Measurements from ENCODE around the gene SCAPER. TPM values are rescaled to one million over a fixed set of nuclear protein-coding genes. Genes with fewer than 3 reads are reported as not detected.
A peak's percentile ranks its signal among the peaks of the same experiment; 100 is the strongest.

SCAPER gene
- total RNA-seq, 1 experiment from 2014 or later: 10.3 TPM

DNA sequence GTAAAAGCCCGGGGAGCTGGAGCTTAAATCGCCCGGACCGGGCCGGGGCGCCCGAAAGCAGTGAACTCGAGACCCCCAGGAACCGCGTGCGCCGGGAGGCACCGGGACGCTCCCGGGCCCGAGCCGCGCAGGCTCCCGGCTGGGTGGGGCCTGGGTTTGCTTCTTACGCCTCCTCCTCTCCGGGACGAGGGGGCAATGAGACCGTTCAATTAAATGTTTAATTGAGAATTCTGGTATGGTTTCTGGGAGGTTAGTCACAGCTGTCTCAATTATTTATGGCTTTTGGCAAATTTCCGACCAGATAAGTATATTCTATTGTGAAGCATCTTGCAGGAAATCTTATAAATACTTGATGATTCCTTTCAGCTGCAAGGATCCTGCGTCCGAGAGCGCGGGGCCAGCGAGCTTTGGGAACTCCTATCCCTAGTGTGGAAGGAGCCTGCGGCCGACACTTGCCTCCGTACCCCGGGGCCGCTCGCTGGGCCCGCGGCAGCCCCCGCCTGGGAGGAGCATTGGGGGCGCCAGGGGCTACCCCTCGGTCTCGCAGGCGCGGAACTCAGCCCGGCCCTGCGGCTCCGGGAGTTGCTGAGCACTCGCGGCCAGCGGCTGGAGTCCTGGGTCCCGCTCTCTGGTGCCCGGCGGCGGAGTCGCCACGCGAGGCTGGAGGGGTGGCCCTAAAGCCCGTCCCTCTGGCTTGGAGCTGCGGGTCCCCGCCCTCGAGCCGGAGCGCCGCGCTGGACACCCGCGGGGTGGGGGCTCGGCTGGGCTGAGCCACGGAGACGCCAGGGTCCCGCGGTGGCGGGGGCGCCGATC lies 558.3 kb downstream of the SCAPER start:
- ChIA-PET CTCF (interaction anchor here (0.9 to 2.7 kb wide), 6 partner anchors 11 to 196 kb away, joined by 4 to 20 read pairs (median 4); partner anchors contain the start of gene ISL2), POLR2A (interaction anchor here (1.0 to 2.8 kb wide), 3 partner anchors 8 to 35 kb away, joined by 3 to 29 read pairs (median 3); partner anchors contain the start of gene ISL2)
- peak; percentile 21 for ATAC-seq
- H3K27me3 Mint-ChIP-seq (ENCODE audit: low read depth): peaks cover 93% of the 10 kb centered on the region
- TF ChIP-seq TCF7 (CRISPR knock-in tag; IDR thresholded peaks at IDR 0.05; ENCODE audit: low read depth) (no peak), TP53 (CRISPR knock-in tag; IDR thresholded peaks at IDR 0.05) (no peak), ZNF232 (CRISPR knock-in tag; IDR thresholded peaks at IDR 0.05) (no peak)
- TF ChIP-seq, protein P1, sequence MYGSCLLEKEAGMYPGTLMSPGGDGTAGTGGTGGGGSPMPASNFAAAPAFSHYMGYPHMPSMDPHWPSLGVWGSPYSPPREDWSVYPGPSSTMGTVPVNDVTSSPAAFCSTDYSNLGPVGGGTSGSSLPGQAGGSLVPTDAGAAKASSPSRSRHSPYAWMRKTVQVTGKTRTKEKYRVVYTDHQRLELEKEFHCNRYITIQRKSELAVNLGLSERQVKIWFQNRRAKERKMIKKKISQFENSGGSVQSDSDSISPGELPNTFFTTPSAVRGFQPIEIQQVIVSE (CRISPR knock-in tag; IDR thresholded peaks at IDR 0.05; ENCODE audit: borderline replicate concordance): no peak
- TF ChIP-seq, protein P2, sequence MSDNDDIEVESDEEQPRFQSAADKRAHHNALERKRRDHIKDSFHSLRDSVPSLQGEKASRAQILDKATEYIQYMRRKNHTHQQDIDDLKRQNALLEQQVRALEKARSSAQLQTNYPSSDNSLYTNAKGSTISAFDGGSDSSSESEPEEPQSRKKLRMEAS (CRISPR knock-in tag; IDR thresholded peaks at IDR 0.05): no peak
- H3K27ac Mint-ChIP-seq: no peak overlapping the region
- peak; percentile 50 for DNase-seq (ENCODE audit: low spot score)
- peaks cover 21% of the 10 kb centered on the region for H3K4me1 Mint-ChIP-seq
- H3K9me3 Mint-ChIP-seq: no peaks in the 10 kb centered on the region
- no peaks in the 10 kb centered on the region for H3K36me3 Mint-ChIP-seq
- H3K4me3 Mint-ChIP-seq: peak overlapping the region; percentile 70

DNA sequence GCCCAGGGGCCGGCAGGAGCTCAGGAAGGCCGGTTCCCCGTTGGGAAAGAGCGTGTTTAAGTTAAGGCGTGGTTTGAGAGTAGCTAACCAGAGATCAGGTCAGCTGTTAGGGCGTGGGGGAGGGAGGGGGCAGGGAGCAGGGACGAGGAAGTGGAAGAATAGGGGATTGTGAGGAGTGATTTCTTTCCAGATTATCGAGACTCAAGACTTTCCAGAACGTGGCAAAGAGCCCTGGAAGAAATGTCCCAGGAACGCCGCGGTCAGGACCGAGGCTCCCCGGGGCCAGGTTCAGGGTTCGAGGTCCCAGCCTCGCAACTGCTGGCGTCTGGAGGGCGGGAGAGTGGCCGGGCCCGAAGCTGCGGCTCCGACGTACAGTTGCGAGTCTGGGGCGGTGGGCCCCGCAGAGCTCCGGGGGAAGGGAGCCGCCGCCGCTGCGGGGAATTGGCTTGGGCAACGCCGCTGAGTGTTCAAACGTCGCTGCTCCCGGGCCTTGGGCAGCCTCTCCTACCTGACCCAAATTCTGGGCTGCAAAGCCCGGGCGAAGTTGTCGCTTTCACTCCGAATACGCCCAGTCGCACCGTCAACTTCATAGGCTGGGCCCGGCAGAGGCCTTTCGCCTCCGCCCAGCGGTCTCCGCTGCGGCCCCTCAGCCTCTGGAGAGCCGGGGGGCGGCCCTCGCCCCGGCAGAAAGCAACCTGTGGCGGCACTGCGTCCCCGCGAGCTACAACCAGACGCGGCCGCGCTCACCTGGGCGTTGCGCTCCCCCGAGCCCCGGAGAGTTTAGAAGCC lies 559.1 kb downstream of the SCAPER start:
- Mint-ChIP-seq H3K9me3 (no peaks in the 10 kb centered on the region), H3K36me3 (no peaks in the 10 kb centered on the region), H3K27me3 (ENCODE audit: low read depth) (peaks cover 97% of the 10 kb centered on the region), H3K4me1 (peaks cover 25% of the 10 kb centered on the region), H3K4me3 (peak overlapping the region; percentile 70), H3K27ac (no peak overlapping the region)
- POLR2A ChIA-PET: interaction anchor here (1.3 to 2.8 kb wide), 2 partner anchors 10 to 34 kb away, joined by 3 to 29 read pairs; partner anchors contain the start of gene ISL2
- ATAC-seq (peak; percentile 21), DNase-seq (ENCODE audit: low spot score) (peak; percentile 68)
- CTCF ChIA-PET: interaction anchor here (0.6 to 2.7 kb wide), 7 partner anchors 10 to 270 kb away, joined by 3 to 20 read pairs (median 4); partner anchors contain the start of gene ISL2
- TF ChIP-seq NR2C2 (CRISPR knock-in tag; IDR thresholded peaks at IDR 0.05) (no peak), ZNF423 (CRISPR knock-in tag; IDR thresholded peaks at IDR 0.05) (no peak; the same call in 1 of the 2 replicates), ZNF232 (CRISPR knock-in tag; IDR thresholded peaks at IDR 0.05) (no peak), NFYB (CRISPR knock-in tag; conservative IDR thresholded peaks at IDR 0.05; ENCODE audit: low read depth) (no peak), OVOL2 (CRISPR knock-in tag; IDR thresholded peaks at IDR 0.05; ENCODE audit: borderline replicate concordance) (no peak)
- TF ChIP-seq, protein P3, sequence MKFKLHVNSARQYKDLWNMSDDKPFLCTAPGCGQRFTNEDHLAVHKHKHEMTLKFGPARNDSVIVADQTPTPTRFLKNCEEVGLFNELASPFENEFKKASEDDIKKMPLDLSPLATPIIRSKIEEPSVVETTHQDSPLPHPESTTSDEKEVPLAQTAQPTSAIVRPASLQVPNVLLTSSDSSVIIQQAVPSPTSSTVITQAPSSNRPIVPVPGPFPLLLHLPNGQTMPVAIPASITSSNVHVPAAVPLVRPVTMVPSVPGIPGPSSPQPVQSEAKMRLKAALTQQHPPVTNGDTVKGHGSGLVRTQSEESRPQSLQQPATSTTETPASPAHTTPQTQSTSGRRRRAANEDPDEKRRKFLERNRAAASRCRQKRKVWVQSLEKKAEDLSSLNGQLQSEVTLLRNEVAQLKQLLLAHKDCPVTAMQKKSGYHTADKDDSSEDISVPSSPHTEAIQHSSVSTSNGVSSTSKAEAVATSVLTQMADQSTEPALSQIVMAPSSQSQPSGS (CRISPR knock-in tag; IDR thresholded peaks at IDR 0.05; ENCODE audit: borderline replicate concordance, low read depth): no peak
- TF ChIP-seq, protein P4, sequence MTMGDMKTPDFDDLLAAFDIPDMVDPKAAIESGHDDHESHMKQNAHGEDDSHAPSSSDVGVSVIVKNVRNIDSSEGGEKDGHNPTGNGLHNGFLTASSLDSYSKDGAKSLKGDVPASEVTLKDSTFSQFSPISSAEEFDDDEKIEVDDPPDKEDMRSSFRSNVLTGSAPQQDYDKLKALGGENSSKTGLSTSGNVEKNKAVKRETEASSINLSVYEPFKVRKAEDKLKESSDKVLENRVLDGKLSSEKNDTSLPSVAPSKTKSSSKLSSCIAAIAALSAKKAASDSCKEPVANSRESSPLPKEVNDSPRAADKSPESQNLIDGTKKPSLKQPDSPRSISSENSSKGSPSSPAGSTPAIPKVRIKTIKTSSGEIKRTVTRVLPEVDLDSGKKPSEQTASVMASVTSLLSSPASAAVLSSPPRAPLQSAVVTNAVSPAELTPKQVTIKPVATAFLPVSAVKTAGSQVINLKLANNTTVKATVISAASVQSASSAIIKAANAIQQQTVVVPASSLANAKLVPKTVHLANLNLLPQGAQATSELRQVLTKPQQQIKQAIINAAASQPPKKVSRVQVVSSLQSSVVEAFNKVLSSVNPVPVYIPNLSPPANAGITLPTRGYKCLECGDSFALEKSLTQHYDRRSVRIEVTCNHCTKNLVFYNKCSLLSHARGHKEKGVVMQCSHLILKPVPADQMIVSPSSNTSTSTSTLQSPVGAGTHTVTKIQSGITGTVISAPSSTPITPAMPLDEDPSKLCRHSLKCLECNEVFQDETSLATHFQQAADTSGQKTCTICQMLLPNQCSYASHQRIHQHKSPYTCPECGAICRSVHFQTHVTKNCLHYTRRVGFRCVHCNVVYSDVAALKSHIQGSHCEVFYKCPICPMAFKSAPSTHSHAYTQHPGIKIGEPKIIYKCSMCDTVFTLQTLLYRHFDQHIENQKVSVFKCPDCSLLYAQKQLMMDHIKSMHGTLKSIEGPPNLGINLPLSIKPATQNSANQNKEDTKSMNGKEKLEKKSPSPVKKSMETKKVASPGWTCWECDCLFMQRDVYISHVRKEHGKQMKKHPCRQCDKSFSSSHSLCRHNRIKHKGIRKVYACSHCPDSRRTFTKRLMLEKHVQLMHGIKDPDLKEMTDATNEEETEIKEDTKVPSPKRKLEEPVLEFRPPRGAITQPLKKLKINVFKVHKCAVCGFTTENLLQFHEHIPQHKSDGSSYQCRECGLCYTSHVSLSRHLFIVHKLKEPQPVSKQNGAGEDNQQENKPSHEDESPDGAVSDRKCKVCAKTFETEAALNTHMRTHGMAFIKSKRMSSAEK (CRISPR knock-in tag; IDR thresholded peaks at IDR 0.05; ENCODE audit: borderline replicate concordance): no peak
- TF ChIP-seq, protein P5, sequence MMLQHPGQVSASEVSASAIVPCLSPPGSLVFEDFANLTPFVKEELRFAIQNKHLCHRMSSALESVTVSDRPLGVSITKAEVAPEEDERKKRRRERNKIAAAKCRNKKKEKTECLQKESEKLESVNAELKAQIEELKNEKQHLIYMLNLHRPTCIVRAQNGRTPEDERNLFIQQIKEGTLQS (CRISPR knock-in tag; conservative IDR thresholded peaks at IDR 0.05): no peak
- TF ChIP-seq, protein P6, sequence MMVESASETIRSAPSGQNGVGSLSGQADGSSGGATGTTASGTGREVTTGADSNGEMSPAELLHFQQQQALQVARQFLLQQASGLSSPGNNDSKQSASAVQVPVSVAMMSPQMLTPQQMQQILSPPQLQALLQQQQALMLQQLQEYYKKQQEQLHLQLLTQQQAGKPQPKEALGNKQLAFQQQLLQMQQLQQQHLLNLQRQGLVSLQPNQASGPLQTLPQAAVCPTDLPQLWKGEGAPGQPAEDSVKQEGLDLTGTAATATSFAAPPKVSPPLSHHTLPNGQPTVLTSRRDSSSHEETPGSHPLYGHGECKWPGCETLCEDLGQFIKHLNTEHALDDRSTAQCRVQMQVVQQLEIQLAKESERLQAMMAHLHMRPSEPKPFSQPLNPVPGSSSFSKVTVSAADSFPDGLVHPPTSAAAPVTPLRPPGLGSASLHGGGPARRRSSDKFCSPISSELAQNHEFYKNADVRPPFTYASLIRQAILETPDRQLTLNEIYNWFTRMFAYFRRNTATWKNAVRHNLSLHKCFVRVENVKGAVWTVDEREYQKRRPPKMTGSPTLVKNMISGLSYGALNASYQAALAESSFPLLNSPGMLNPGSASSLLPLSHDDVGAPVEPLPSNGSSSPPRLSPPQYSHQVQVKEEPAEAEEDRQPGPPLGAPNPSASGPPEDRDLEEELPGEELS (CRISPR knock-in tag; IDR thresholded peaks at IDR 0.05): peak; percentile 56; the same call in 1 of the 2 replicates
- TF ChIP-seq, protein P7, sequence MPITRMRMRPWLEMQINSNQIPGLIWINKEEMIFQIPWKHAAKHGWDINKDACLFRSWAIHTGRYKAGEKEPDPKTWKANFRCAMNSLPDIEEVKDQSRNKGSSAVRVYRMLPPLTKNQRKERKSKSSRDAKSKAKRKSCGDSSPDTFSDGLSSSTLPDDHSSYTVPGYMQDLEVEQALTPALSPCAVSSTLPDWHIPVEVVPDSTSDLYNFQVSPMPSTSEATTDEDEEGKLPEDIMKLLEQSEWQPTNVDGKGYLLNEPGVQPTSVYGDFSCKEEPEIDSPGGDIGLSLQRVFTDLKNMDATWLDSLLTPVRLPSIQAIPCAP (CRISPR knock-in tag; IDR thresholded peaks at IDR 0.05): no peak
- TF ChIP-seq, protein P8, sequence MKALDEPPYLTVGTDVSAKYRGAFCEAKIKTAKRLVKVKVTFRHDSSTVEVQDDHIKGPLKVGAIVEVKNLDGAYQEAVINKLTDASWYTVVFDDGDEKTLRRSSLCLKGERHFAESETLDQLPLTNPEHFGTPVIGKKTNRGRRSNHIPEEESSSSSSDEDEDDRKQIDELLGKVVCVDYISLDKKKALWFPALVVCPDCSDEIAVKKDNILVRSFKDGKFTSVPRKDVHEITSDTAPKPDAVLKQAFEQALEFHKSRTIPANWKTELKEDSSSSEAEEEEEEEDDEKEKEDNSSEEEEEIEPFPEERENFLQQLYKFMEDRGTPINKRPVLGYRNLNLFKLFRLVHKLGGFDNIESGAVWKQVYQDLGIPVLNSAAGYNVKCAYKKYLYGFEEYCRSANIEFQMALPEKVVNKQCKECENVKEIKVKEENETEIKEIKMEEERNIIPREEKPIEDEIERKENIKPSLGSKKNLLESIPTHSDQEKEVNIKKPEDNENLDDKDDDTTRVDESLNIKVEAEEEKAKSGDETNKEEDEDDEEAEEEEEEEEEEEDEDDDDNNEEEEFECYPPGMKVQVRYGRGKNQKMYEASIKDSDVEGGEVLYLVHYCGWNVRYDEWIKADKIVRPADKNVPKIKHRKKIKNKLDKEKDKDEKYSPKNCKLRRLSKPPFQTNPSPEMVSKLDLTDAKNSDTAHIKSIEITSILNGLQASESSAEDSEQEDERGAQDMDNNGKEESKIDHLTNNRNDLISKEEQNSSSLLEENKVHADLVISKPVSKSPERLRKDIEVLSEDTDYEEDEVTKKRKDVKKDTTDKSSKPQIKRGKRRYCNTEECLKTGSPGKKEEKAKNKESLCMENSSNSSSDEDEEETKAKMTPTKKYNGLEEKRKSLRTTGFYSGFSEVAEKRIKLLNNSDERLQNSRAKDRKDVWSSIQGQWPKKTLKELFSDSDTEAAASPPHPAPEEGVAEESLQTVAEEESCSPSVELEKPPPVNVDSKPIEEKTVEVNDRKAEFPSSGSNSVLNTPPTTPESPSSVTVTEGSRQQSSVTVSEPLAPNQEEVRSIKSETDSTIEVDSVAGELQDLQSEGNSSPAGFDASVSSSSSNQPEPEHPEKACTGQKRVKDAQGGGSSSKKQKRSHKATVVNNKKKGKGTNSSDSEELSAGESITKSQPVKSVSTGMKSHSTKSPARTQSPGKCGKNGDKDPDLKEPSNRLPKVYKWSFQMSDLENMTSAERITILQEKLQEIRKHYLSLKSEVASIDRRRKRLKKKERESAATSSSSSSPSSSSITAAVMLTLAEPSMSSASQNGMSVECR (CRISPR knock-in tag; IDR thresholded peaks at IDR 0.05; ENCODE audit: borderline replicate concordance): peak; percentile 52; the same call in 1 of the 2 replicates

All from WTC11 (cell line).